C4-2B (cell line): Measurements from ENCODE around the gene ERI3.

Experiments used
- CTCF ChIP-seq: fragments of 450-650 bp; conservative IDR thresholded peaks from 2 replicates; pipeline ENCODE4 v1.5.1; 2017; ENCODE audit warnings: mild to moderate bottlenecking
- ZFX ChIP-seq: fragments of 450-650 bp; IDR thresholded peaks from 2 replicates; pipeline ENCODE4 v1.6.1; 2017

DNA sequence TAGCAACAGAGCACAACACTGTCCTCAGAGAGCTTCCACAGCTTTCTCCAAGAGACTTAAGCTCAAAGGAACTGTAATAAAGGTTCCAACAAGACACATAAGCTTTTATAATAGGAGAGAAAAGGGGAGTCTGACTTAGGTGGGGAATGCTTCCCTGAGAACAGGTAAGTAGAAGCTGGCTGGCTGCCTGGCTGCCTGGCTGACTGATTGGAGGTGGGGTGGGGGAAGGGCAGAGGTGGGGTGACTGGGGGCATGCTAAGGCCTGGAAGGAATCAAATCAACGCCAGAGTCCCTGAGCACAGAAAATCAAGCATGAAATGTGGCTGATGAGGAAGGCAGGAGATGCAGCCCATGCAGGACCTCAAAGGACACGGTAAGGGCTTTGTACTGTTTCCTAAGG, 96.0 kb downstream of the ERI3 start:
- TF ChIP-seq CTCF (no peak), ZFX (no peak)
